Gastroesophageal sphincter (tissue), 3 donors: ENCODE measurements around the gene MSL1.

Experiments
- POLR2A ChIP-seq, 2 donors: fragments of 450-650 bp; IDR thresholded peaks; one replicate each; pipeline ENCODE4 v1.6.1; 2017; ENCODE audit warnings: antibody characterized with exemption in 2 of 2, mild to moderate bottlenecking in 2 of 2, moderate library complexity in 1 of 2
- POLR2AphosphoS5 ChIP-seq: sonication (generic); formaldehyde crosslinking; IDR thresholded peaks from one replicate; pipeline ENCODE4 v1.6.1; 2017; ENCODE audit warnings: antibody characterized with exemption
- TF ChIP-seq, protein P1 (sequence below), 4 experiments: fragments of 200-600 bp in 2 of 4; fragments of 450-650 bp in 2 of 4; sonication (generic) in 1 of 4; IDR thresholded peaks; one replicate each; pipeline ENCODE4 v1.5.1; 2017 to 2019; ENCODE audit warnings: antibody characterized with exemption in 4 of 4, mild to moderate bottlenecking in 2 of 4, moderate library complexity in 2 of 4

DNA sequence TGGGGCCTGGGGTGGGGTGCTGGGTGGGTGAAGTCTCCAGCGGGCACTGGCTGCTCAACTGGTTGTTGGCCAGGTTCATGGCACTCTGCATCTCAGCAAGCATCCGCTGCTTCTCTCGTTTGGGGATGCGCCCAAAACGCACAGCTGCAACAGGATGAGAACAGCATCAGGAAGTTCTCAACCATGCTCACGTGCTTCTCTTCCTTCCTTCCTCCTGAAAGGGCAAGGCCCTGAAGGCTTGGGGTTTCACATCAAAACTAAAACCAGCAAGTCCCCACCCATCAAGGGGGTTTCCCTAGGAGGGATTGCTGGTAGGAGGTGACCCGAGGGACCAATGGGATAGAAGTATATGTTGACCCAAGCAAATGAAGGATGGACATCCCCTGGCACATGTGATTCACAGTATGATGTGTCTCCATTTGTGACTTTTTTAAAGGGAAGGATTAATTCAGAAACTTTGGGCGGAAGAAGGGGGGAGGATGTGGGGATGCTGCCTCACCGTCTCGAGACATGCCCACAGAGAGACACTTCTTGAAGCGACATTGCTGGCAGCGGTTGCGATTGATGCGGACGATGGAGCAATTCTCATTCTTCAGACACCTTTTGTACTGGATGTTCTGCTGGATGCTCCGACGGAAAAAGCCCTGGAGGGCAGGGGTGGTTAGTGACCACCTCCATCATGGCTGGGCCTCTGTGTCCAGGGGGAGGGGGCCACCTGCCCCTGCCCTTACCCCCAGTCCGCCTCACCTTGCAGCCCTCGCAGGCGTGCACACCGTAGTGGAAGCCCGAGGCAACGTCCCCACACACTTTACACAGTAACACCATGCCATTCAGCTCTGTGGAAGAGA lies 25.6 kb upstream of the MSL1 start:
- TF ChIP-seq, protein P1, sequence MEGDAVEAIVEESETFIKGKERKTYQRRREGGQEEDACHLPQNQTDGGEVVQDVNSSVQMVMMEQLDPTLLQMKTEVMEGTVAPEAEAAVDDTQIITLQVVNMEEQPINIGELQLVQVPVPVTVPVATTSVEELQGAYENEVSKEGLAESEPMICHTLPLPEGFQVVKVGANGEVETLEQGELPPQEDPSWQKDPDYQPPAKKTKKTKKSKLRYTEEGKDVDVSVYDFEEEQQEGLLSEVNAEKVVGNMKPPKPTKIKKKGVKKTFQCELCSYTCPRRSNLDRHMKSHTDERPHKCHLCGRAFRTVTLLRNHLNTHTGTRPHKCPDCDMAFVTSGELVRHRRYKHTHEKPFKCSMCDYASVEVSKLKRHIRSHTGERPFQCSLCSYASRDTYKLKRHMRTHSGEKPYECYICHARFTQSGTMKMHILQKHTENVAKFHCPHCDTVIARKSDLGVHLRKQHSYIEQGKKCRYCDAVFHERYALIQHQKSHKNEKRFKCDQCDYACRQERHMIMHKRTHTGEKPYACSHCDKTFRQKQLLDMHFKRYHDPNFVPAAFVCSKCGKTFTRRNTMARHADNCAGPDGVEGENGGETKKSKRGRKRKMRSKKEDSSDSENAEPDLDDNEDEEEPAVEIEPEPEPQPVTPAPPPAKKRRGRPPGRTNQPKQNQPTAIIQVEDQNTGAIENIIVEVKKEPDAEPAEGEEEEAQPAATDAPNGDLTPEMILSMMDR (IDR thresholded peaks at IDR 0.05), result no peak
- TF ChIP-seq POLR2AphosphoS5, result peak; percentile 40
- TF ChIP-seq POLR2A (IDR thresholded peaks at IDR 0.05), result no peak
